ENCODE results near the gene STXBP6.

The STXBP6 gene

GRCh38 chr14:24909523-24910302 lies 140.2 kb downstream of the STXBP6 start:
- H3K4me3 ChIP-seq (ENCODE audit: low read depth in 1 of 2, low read length in 2 of 2) = no peak overlapping the region
- H3K27ac ChIP-seq (ENCODE audit: low read length) = no peak overlapping the region
- no peaks in the 10 kb centered on the region for H3K9me3 ChIP-seq (ENCODE audit: control insufficient read depth in 1 of 2, low read length in 2 of 2)
- H3K4me1 ChIP-seq (ENCODE audit: control insufficient read depth in 1 of 2, insufficient read depth in 2 of 2, low read length in 2 of 2) = peaks cover 0 to 18% of the 10 kb centered on the region in 2 donors
- H3K27me3 ChIP-seq (ENCODE audit: low read depth, low read length) = no peaks in the 10 kb centered on the region
- no peaks in the 10 kb centered on the region for H3K36me3 ChIP-seq (ENCODE audit: control insufficient read depth in 1 of 2, insufficient read depth in 2 of 2, low read length in 2 of 2)

GRCh38 chr14:24908592-24909236 lies 141.2 kb downstream of the STXBP6 start:
- no peaks in the 10 kb centered on the region for H3K9me3 ChIP-seq (ENCODE audit: control insufficient read depth in 1 of 2, low read length in 2 of 2)
- H3K4me1 ChIP-seq (ENCODE audit: control insufficient read depth in 1 of 2, insufficient read depth in 2 of 2, low read length in 2 of 2) = peaks cover 0 to 18% of the 10 kb centered on the region in 2 donors
- no peak overlapping the region for H3K4me3 ChIP-seq (ENCODE audit: low read depth in 1 of 2, low read length in 2 of 2)
- no peaks in the 10 kb centered on the region for H3K27me3 ChIP-seq (ENCODE audit: low read depth, low read length)
- no peaks in the 10 kb centered on the region for H3K36me3 ChIP-seq (ENCODE audit: control insufficient read depth in 1 of 2, insufficient read depth in 2 of 2, low read length in 2 of 2)
- H3K27ac ChIP-seq (ENCODE audit: low read length) = no peak overlapping the region

GRCh38 chr14:24904533-24904932 lies 145.4 kb downstream of the STXBP6 start:
- Histone ChIP-seq H3K36me3 (ENCODE audit: control insufficient read depth in 1 of 2, insufficient read depth in 2 of 2, low read length in 2 of 2) (no peaks in the 10 kb centered on the region), H3K4me1 (ENCODE audit: control insufficient read depth in 1 of 2, insufficient read depth in 2 of 2, low read length in 2 of 2) (no peaks in the 10 kb centered on the region), H3K27me3 (ENCODE audit: low read depth, low read length) (no peaks in the 10 kb centered on the region), H3K4me3 (ENCODE audit: low read depth in 1 of 2, low read length in 2 of 2) (no peak overlapping the region), H3K27ac (ENCODE audit: low read length) (no peak overlapping the region), H3K9me3 (ENCODE audit: control insufficient read depth in 1 of 2, low read length in 2 of 2) (no peaks in the 10 kb centered on the region)

GRCh38 chr14:24903337-24903736 lies 146.6 kb downstream of the STXBP6 start:
- H3K9me3 ChIP-seq (ENCODE audit: control insufficient read depth in 1 of 2, low read length in 2 of 2) = no peaks in the 10 kb centered on the region
- H3K36me3 ChIP-seq (ENCODE audit: control insufficient read depth in 1 of 2, insufficient read depth in 2 of 2, low read length in 2 of 2) = no peaks in the 10 kb centered on the region
- no peaks in the 10 kb centered on the region for H3K4me1 ChIP-seq (ENCODE audit: control insufficient read depth in 1 of 2, insufficient read depth in 2 of 2, low read length in 2 of 2)
- H3K27me3 ChIP-seq (ENCODE audit: low read depth, low read length) = no peaks in the 10 kb centered on the region
- no peak overlapping the region for H3K27ac ChIP-seq (ENCODE audit: low read length)
- no peak overlapping the region for H3K4me3 ChIP-seq (ENCODE audit: low read depth in 1 of 2, low read length in 2 of 2)

- no peaks in the 10 kb centered on the region for H3K9me3 ChIP-seq (ENCODE audit: control insufficient read depth in 1 of 2, low read length in 2 of 2)
- no peaks in the 10 kb centered on the region for H3K27me3 ChIP-seq (ENCODE audit: low read depth, low read length)
- no peak overlapping the region for H3K4me3 ChIP-seq (ENCODE audit: low read depth in 1 of 2, low read length in 2 of 2)
- no peaks in the 10 kb centered on the region for H3K4me1 ChIP-seq (ENCODE audit: control insufficient read depth in 1 of 2, insufficient read depth in 2 of 2, low read length in 2 of 2)
- H3K27ac ChIP-seq (ENCODE audit: low read length) = no peak overlapping the region
- H3K36me3 ChIP-seq (ENCODE audit: control insufficient read depth in 1 of 2, insufficient read depth in 2 of 2, low read length in 2 of 2) = no peaks in the 10 kb centered on the region
Measured at GRCh38 chr14:24900269-24901100, 149.5 kb downstream of the STXBP6 start.

GRCh38 chr14:24897793-24898192 lies 152.2 kb downstream of the STXBP6 start:
- no peak overlapping the region for H3K27ac ChIP-seq (ENCODE audit: low read length)
- H3K9me3 ChIP-seq (ENCODE audit: control insufficient read depth in 1 of 2, low read length in 2 of 2) = no peaks in the 10 kb centered on the region
- H3K27me3 ChIP-seq (ENCODE audit: low read depth, low read length) = no peaks in the 10 kb centered on the region
- no peaks in the 10 kb centered on the region for H3K4me1 ChIP-seq (ENCODE audit: control insufficient read depth in 1 of 2, insufficient read depth in 2 of 2, low read length in 2 of 2)
- no peak overlapping the region for H3K4me3 ChIP-seq (ENCODE audit: low read depth in 1 of 2, low read length in 2 of 2)
- no peaks in the 10 kb centered on the region for H3K36me3 ChIP-seq (ENCODE audit: control insufficient read depth in 1 of 2, insufficient read depth in 2 of 2, low read length in 2 of 2)

- Histone ChIP-seq H3K36me3 (ENCODE audit: control insufficient read depth in 1 of 2, insufficient read depth in 2 of 2, low read length in 2 of 2) (peaks cover 0 to 5% of the 10 kb centered on the region in 2 donors), H3K27me3 (ENCODE audit: low read depth, low read length) (no peaks in the 10 kb centered on the region), H3K9me3 (ENCODE audit: control insufficient read depth in 1 of 2, low read length in 2 of 2) (peaks cover 1 to 4% of the 10 kb centered on the region in 2 donors), H3K4me1 (ENCODE audit: control insufficient read depth in 1 of 2, insufficient read depth in 2 of 2, low read length in 2 of 2) (no peaks in the 10 kb centered on the region), H3K27ac (ENCODE audit: low read length) (no peak overlapping the region), H3K4me3 (ENCODE audit: low read depth in 1 of 2, low read length in 2 of 2) (no peak overlapping the region)
Measured at GRCh38 chr14:24895622-24896021, 154.3 kb downstream of the STXBP6 start.

- no peaks in the 10 kb centered on the region for H3K4me1 ChIP-seq (ENCODE audit: control insufficient read depth in 1 of 2, insufficient read depth in 2 of 2, low read length in 2 of 2)
- peaks cover 5 to 6% of the 10 kb centered on the region in 2 donors for H3K9me3 ChIP-seq (ENCODE audit: control insufficient read depth in 1 of 2, low read length in 2 of 2)
- no peak overlapping the region for H3K27ac ChIP-seq (ENCODE audit: low read length)
Measured at GRCh38 chr14:24895243-24895583, 154.7 kb downstream of the STXBP6 start.

GRCh38 chr14:24894583-24895242 lies 155.2 kb downstream of the STXBP6 start:
- Histone ChIP-seq H3K9me3 (ENCODE audit: control insufficient read depth in 1 of 2, low read length in 2 of 2) (peaks cover 5 to 6% of the 10 kb centered on the region in 2 donors), H3K27ac (ENCODE audit: low read length) (no peak overlapping the region), H3K4me3 (ENCODE audit: low read depth in 1 of 2, low read length in 2 of 2) (no peak overlapping the region), H3K4me1 (ENCODE audit: control insufficient read depth in 1 of 2, insufficient read depth in 2 of 2, low read length in 2 of 2) (no peaks in the 10 kb centered on the region), H3K27me3 (ENCODE audit: low read depth, low read length) (no peaks in the 10 kb centered on the region), H3K36me3 (ENCODE audit: control insufficient read depth in 1 of 2, insufficient read depth in 2 of 2, low read length in 2 of 2) (peaks cover 0 to 5% of the 10 kb centered on the region in 2 donors)

More at GRCh38 chr14:24895243-24895583, 154.7 kb downstream of the STXBP6 start:
- no peaks in the 10 kb centered on the region for H3K27me3 ChIP-seq (ENCODE audit: low read depth, low read length)
- peaks cover 0 to 5% of the 10 kb centered on the region in 2 donors for H3K36me3 ChIP-seq (ENCODE audit: control insufficient read depth in 1 of 2, insufficient read depth in 2 of 2, low read length in 2 of 2)
- H3K4me3 ChIP-seq (ENCODE audit: low read depth in 1 of 2, low read length in 2 of 2) = no peak overlapping the region

- peaks cover 0 to 5% of the 10 kb centered on the region in 2 donors for H3K36me3 ChIP-seq (ENCODE audit: control insufficient read depth in 1 of 2, insufficient read depth in 2 of 2, low read length in 2 of 2)
- no peak overlapping the region for H3K27ac ChIP-seq (ENCODE audit: low read length)
- no peaks in the 10 kb centered on the region for H3K4me1 ChIP-seq (ENCODE audit: control insufficient read depth in 1 of 2, insufficient read depth in 2 of 2, low read length in 2 of 2)
- peaks cover 5 to 6% of the 10 kb centered on the region in 2 donors for H3K9me3 ChIP-seq (ENCODE audit: control insufficient read depth in 1 of 2, low read length in 2 of 2)
- no peaks in the 10 kb centered on the region for H3K27me3 ChIP-seq (ENCODE audit: low read depth, low read length)
- H3K4me3 ChIP-seq (ENCODE audit: low read depth in 1 of 2, low read length in 2 of 2) = no peak overlapping the region
Measured at GRCh38 chr14:24892497-24893051, 157.4 kb downstream of the STXBP6 start.

Data from muscle layer of duodenum (tissue), 2 donors.